Nephron progenitor cell (in vitro differentiated cells): ENCODE data around the gene AQP9.

Source experiments
- DNase-seq: peaks from one replicate; pipeline ENCODE4 v3.0.0; 2021
- H3K27ac Mint-ChIP-seq: 2 replicates; pipeline ENCODE4 v1.8.0; 2021; ENCODE audit warnings: mild to moderate bottlenecking, moderate library complexity, mixed read lengths
- H3K27me3 Mint-ChIP-seq: 2 replicates; pipeline ENCODE4 v1.8.0; 2021; ENCODE audit warnings: mild to moderate bottlenecking, low read depth, mixed read lengths; ENCODE audit not compliant: poor library complexity
- H3K36me3 Mint-ChIP-seq: 2 replicates; pipeline ENCODE4 v1.8.0; 2021; ENCODE audit warnings: low read depth, mixed read lengths
- H3K4me1 Mint-ChIP-seq: 2 replicates; pipeline ENCODE4 v1.8.0; 2021; ENCODE audit warnings: mixed read lengths
- H3K4me3 Mint-ChIP-seq: 2 replicates; pipeline ENCODE4 v1.8.0; 2021; ENCODE audit warnings: mild to moderate bottlenecking, moderate library complexity, mixed read lengths
- H3K9me3 Mint-ChIP-seq: 2 replicates; pipeline ENCODE4 v1.8.0; 2021; ENCODE audit warnings: mild to moderate bottlenecking, moderate library complexity, mixed read lengths
- CTCF ChIP-seq: fragments of 200-600 bp; sonication (generic); IDR thresholded peaks from 2 replicates; pipeline ENCODE4 v1.5.0; 2021; ENCODE audit warnings: antibody characterized with exemption

The AQP9 gene

GRCh38 chr15:58117619-58118018 is 20.6 kb upstream of the AQP9 start:
- no peak for TF ChIP-seq CTCF
- H3K27ac Mint-ChIP-seq = no peak overlapping the region
- H3K27me3 Mint-ChIP-seq = no peaks in the 10 kb centered on the region

GRCh38 chr15:58118272-58118671 is 19.9 kb upstream of the AQP9 start:
- Mint-ChIP-seq H3K4me1 (no peaks in the 10 kb centered on the region), H3K4me3 (no peak overlapping the region), H3K9me3 (peaks cover 4% of the 10 kb centered on the region), H3K36me3 (no peaks in the 10 kb centered on the region), H3K27ac (no peak overlapping the region), H3K27me3 (no peaks in the 10 kb centered on the region)
- TF ChIP-seq CTCF = no peak
- DNase-seq = no peak

More at GRCh38 chr15:58117619-58118018, 20.6 kb upstream of the AQP9 start:
- Mint-ChIP-seq H3K36me3 (no peaks in the 10 kb centered on the region), H3K4me3 (no peak overlapping the region), H3K4me1 (peaks cover 3% of the 10 kb centered on the region), H3K9me3 (peaks cover 5% of the 10 kb centered on the region)
- no peak for DNase-seq

GRCh38 chr15:58119016-58119415 is 19.2 kb upstream of the AQP9 start:
- no peak overlapping the region for H3K4me3 Mint-ChIP-seq
- H3K27ac Mint-ChIP-seq = no peak overlapping the region
- no peaks in the 10 kb centered on the region for H3K4me1 Mint-ChIP-seq
- TF ChIP-seq CTCF = no peak
- H3K9me3 Mint-ChIP-seq = peaks cover 7% of the 10 kb centered on the region
- DNase-seq = no peak
- peaks cover 3% of the 10 kb centered on the region for H3K36me3 Mint-ChIP-seq
- no peaks in the 10 kb centered on the region for H3K27me3 Mint-ChIP-seq

- peaks cover 25% of the 10 kb centered on the region for H3K9me3 Mint-ChIP-seq
These were observed 13.6 kb upstream of the AQP9 start for GRCh38 chr15:58124585-58124984.

GRCh38 chr15:58125333-58125732 is 12.8 kb upstream of the AQP9 start:
- Mint-ChIP-seq H3K9me3 (peaks cover 25% of the 10 kb centered on the region), H3K36me3 (peaks cover 15% of the 10 kb centered on the region)

More at GRCh38 chr15:58124585-58124984, 13.6 kb upstream of the AQP9 start:
- Mint-ChIP-seq H3K36me3 (peaks cover 15% of the 10 kb centered on the region), H3K27me3 (no peaks in the 10 kb centered on the region), H3K27ac (no peak overlapping the region), H3K4me3 (no peak overlapping the region), H3K4me1 (no peaks in the 10 kb centered on the region)
- no peak for DNase-seq
- no peak for TF ChIP-seq CTCF

More at GRCh38 chr15:58125333-58125732, 12.8 kb upstream of the AQP9 start:
- no peak for TF ChIP-seq CTCF
- Mint-ChIP-seq H3K27me3 (no peaks in the 10 kb centered on the region), H3K4me1 (no peaks in the 10 kb centered on the region), H3K27ac (no peak overlapping the region), H3K4me3 (no peak overlapping the region)
- DNase-seq = no peak
